GM12891 (cell line): ENCODE measurements around the gene SLC4A1AP.

Source experiments
- PAX5 ChIP-seq: IDR thresholded peaks from 2 replicates; pipeline ENCODE4 v1.6.1; 2011; ENCODE audit warnings: low read length, moderate library complexity, mild to moderate bottlenecking; ENCODE audit not compliant: insufficient read depth, severe bottlenecking
- POLR2A ChIP-seq: IDR thresholded peaks from 2 replicates; pipeline ENCODE4 v1.6.1; 2011; ENCODE audit warnings: low read depth, low read length, control low read depth
- POLR2AphosphoS5 ChIP-seq: IDR thresholded peaks from 2 replicates; pipeline ENCODE4 v1.6.1; 2011; ENCODE audit warnings: low read depth, low read length, control low read depth
- TAF1 ChIP-seq: IDR thresholded peaks from 2 replicates; pipeline ENCODE4 v1.6.1; 2011; ENCODE audit warnings: low read depth, low read length, control low read depth

GRCh38 chr2:27640722-27641245 is 22.9 kb upstream of the SLC4A1AP start:
- TF ChIP-seq POLR2A (no peak), POLR2AphosphoS5 (no peak), PAX5 (no peak), TAF1 (no peak)
